B cell (primary cell): Measurements from ENCODE around the gene SPTLC2. TPM values are rescaled to one million over a fixed set of nuclear protein-coding genes. Genes with fewer than 3 reads are reported as not detected.
A peak's percentile ranks its signal among the peaks of the same experiment; 100 is the strongest.

ENCODE experiments used
- ATAC-seq: fragments of 200-7000 bp; cut with Tn5 transposase; one replicate; pipeline ENCODE4 v1.10.0; 2021; ENCODE audit warnings: low read depth, mild to moderate bottlenecking, moderate number of reproducible peaks, moderate library complexity
- CTCF ChIA-PET: fragments of 350-600 bp; sonication (Branson Sonifier 250); formaldehyde crosslinking; loops from one replicate; lab custom pipeline; 2021; ENCODE audit warnings: antibody characterized with exemption, inconsistent platforms; lab: Charles Lee
- POLR2A ChIA-PET: fragments of 350-600 bp; sonication (Branson Sonifier 250); formaldehyde crosslinking; loops from one replicate; lab custom pipeline; 2021; ENCODE audit warnings: antibody characterized with exemption; lab: Charles Lee
- DNase-seq: peaks from one replicate; pipeline ENCODE4 v3.0.0; 2013
- H2AFZ ChIP-seq: 2 replicates; pipeline ENCODE4 v1.6.1; 2012; ENCODE audit warnings: mild to moderate bottlenecking, low read depth, low read length; ENCODE audit not compliant: insufficient read depth, poor library complexity, severe bottlenecking
- H3K27ac ChIP-seq, 2 donors: 1 replicate in 1 of 2; 2 replicates in 1 of 2; pipeline ENCODE4 v1.5.1; 2012 to 2013; ENCODE audit warnings: low read length in 2 of 2, mild to moderate bottlenecking in 2 of 2, moderate library complexity in 1 of 2
- H3K27me3 ChIP-seq, 4 experiments: fragments of 200-600 bp in 1 of 4; sonication (generic) in 1 of 4; replicated peaks in 1 of 4; 1 replicate in 2 of 4; 2 replicates in 2 of 4; pipeline versions ENCODE4 v1.6.1 to v1.7.0; 2013 to 2016; ENCODE audit warnings: low read length in 3 of 4, mild to moderate bottlenecking in 2 of 4, mixed read lengths in 1 of 4, moderate library complexity in 1 of 4; ENCODE audit not compliant: insufficient read depth in 4 of 4, control insufficient read depth in 3 of 4; ENCODE audit errors: control extremely low read depth in 1 of 4
- H3K36me3 ChIP-seq, 2 experiments: replicated peaks in 1 of 2; 1 replicate in 1 of 2; 2 replicates in 1 of 2; pipeline versions ENCODE4 v1.6.1 to v1.7.1; 2013; ENCODE audit warnings: low read length in 1 of 2; ENCODE audit not compliant: insufficient read depth in 2 of 2, control insufficient read depth in 1 of 2; ENCODE audit errors: control extremely low read depth in 1 of 2, extremely low read depth in 1 of 2
- H3K4me1 ChIP-seq, 2 donors: fragments of 200-600 bp in 1 of 2; sonication (generic) in 1 of 2; 1 replicate in 1 of 2; 2 replicates in 1 of 2; pipeline versions ENCODE4 v1.5.1 to v1.6.1; 2013 to 2017; ENCODE audit warnings: low read length in 2 of 2; ENCODE audit not compliant: control insufficient read depth in 2 of 2, insufficient read depth in 2 of 2
- H3K4me2 ChIP-seq: replicated peaks from 2 replicates; pipeline ENCODE3; 2012; ENCODE audit warnings: mild to moderate bottlenecking, low read depth, low read length; ENCODE audit not compliant: poor library complexity, severe bottlenecking
- H3K4me3 ChIP-seq, 5 experiments: fragments of 200-600 bp in 1 of 5; sonication (generic) in 1 of 5; 1 replicate in 3 of 5; 2 replicates in 2 of 5; pipeline versions ENCODE4 v1.5.1 to v1.7.0; 2011 to 2016; ENCODE audit warnings: low read length in 4 of 5, mild to moderate bottlenecking in 4 of 5, low read depth in 2 of 5, control low read depth in 1 of 5, moderate library complexity in 1 of 5; ENCODE audit not compliant: insufficient read depth in 1 of 5; ENCODE audit errors: control extremely low read depth in 1 of 5, extremely low read depth in 1 of 5
- H3K79me2 ChIP-seq: fragments of 200-600 bp; sonication (generic); one replicate; pipeline ENCODE4 v1.6.0; 2016; ENCODE audit warnings: low read length; ENCODE audit not compliant: control insufficient read depth, insufficient read depth
- H3K9ac ChIP-seq: fragments of 200-600 bp; sonication (generic); 2 replicates; pipeline ENCODE4 v1.6.1; 2017; ENCODE audit warnings: mild to moderate bottlenecking, low read length, moderate library complexity
- H3K9me3 ChIP-seq, 3 donors: one replicate each; pipeline versions ENCODE4 v1.6.1 to v1.7.1; 2013; ENCODE audit warnings: low read length in 2 of 3; ENCODE audit not compliant: control insufficient read depth in 2 of 3, insufficient read depth in 1 of 3; ENCODE audit errors: control extremely low read depth in 1 of 3
- H4K20me1 ChIP-seq: 2 replicates; pipeline ENCODE4 v1.6.0; 2012; ENCODE audit warnings: mild to moderate bottlenecking, low read length; ENCODE audit not compliant: insufficient read depth, control insufficient read depth, poor library complexity, severe bottlenecking
- H3K27ac Mint-ChIP-seq: one replicate; pipeline ENCODE4 v1.8.0; 2021; ENCODE audit warnings: mixed read lengths
- H3K27me3 Mint-ChIP-seq: one replicate; pipeline ENCODE4 v1.8.0; 2021; ENCODE audit warnings: mixed read lengths
- H3K4me1 Mint-ChIP-seq: one replicate; pipeline ENCODE4 v1.8.0; 2021; ENCODE audit warnings: mixed read lengths
- H3K4me3 Mint-ChIP-seq: one replicate; pipeline ENCODE4 v1.8.0; 2021; ENCODE audit warnings: mixed read lengths
- H3K9me3 Mint-ChIP-seq: one replicate; pipeline ENCODE4 v1.8.0; 2022; ENCODE audit warnings: mixed read lengths; ENCODE audit not compliant: insufficient read depth
- CTCF ChIP-seq: fragments of 200-600 bp; IDR thresholded peaks from one replicate; pipeline ENCODE4 v1.8.0; 2022; ENCODE audit warnings: antibody characterized with exemption, mild to moderate bottlenecking
- EZH2 ChIP-seq: IDR thresholded peaks from 2 replicates; pipeline ENCODE4 v1.6.1; 2012; ENCODE audit warnings: borderline replicate concordance, low read depth, mild to moderate bottlenecking, moderate library complexity, low read length; ENCODE audit not compliant: insufficient read depth, poor library complexity, severe bottlenecking
- WGBS: methylation state at CpG from one replicate; pipeline ENCODE4 v1.1.5; 2013; ENCODE audit warnings: missing lambda C conversion rate; ENCODE audit not compliant: insufficient coverage; 5-methylcytosine and 5-hydroxymethylcytosine counted together
- intact Hi-C: fragments of 100-400 bp; cut with micrococcal nuclease; formaldehyde crosslinking; loops from one replicate; pipeline ENCODE4 v1.10.0; 2022
- polyA plus RNA-seq: library from polyadenylated mRNA; depleted of rRNA; stranded (reverse); fragments of >200 nt; gene quantifications from 2 replicates; pipeline ENCODE4 v1.2.3, GENCODE V29; 2012
- total RNA-seq, 2 donors: library from RNA; stranded (reverse); fragments of 120-200 nt in 1 of 2; gene quantifications; 1 replicate in 1 of 2; 2 replicates in 1 of 2; pipeline versions ENCODE4 v1.2.3 to v1.2.4, GENCODE V29; 2013 to 2022

SPTLC2 gene
- total and polyA plus RNA-seq, 2 donors (not counting 1 experiment from before 2014, with no cell fraction given) = 9.4 to 41.4 TPM

DNA sequence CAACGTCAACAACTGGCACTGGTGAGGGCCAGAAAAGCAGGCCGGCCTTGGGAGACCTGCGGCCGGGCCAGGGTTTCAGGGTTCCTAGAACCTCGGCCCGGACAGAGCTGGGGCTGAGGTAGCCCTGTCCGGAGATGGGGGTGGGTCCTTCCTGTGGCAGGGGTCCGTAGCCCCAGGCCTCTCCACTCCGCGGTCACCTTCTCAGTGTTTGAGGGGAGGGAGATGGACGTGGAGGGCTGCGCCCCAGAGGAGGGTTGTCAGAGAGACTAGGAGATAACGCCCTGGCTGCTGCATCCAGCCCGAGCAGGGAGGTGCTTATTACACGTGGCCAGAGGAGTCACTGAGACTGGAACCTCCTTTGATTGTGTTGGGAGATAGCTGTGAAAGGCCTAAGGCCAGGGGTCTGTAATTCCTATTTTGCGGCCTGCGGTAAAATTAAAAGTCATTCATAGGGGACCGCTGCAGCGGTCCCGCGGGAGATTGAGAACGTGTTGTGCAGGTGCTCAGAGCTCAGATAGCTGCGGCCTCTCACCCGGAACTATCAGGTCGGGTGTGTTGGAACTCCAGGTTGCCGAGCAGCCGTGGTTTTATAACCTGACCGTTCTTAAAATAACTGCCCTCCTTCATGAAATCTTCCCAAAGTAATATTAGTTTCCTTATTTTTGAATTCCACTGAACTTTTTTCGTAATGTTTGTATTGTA is 158.0 kb downstream of the SPTLC2 start:
- no peak for TF ChIP-seq CTCF
- TF ChIP-seq EZH2 = no peak
- CTCF ChIA-PET = interaction anchor here (0.7 to 4.3 kb wide), 9 partner anchors 42 to 248 kb away, joined by 3 to 20 read pairs (median 7); partner anchors contain the start of genes GSTZ1 and POMT2
- peaks cover 58% of the 10 kb centered on the region for H3K79me2 ChIP-seq

More for the DNA sequence above, 158.0 kb downstream of the SPTLC2 start:
- Histone ChIP-seq H3K4me3 (peak overlapping the region; percentile 72 to 99 (median 93)), H3K4me1 (peaks cover 21 to 24% of the 10 kb centered on the region in 2 donors), H2AFZ (peak overlapping the region; percentile 98), H3K27ac (peak overlapping the region; percentile 80 to 91), H4K20me1 (peaks cover 46% of the 10 kb centered on the region), H3K27me3 (no peaks in the 10 kb centered on the region), H3K36me3 (peaks cover 7 to 35% of the 10 kb centered on the region in 2 experiments), H3K9ac (peak overlapping the region; percentile 91), H3K9me3 (no peaks in the 10 kb centered on the region), H3K4me2 (peak overlapping the region; percentile 89)
- WGBS = under 1% methylated on average over 25 of the region's 29 CpGs
- POLR2A ChIA-PET = interaction anchor here (2.0 kb wide), 1 partner anchor 81 kb away, joined by 9 read pairs; the partner anchor contains the start of genes SAMD15 and TMED8
- peak; percentile 67 for DNase-seq
- peak; percentile 1 for ATAC-seq
- Mint-ChIP-seq H3K27ac (peak overlapping the region; percentile 99), H3K4me1 (peaks cover 39% of the 10 kb centered on the region), H3K4me3 (peak overlapping the region; percentile 100), H3K27me3 (no peaks in the 10 kb centered on the region), H3K9me3 (no peaks in the 10 kb centered on the region)
- intact Hi-C loops = loop anchor here (1.0 to 5.0 kb wide), 5 partner anchors 92 to 496 kb away; partner anchors contain the start of gene SPTLC2
